Loucy (cell line): ENCODE data around the gene ODF4.
"Not testable (repeated sequence)": the region's sequence is repeated elsewhere in the genome, so short reads cannot be mapped to it uniquely, and the experiment has no call there.

Source experiments
- H2AFZ ChIP-seq: fragments of 200-600 bp; sonication (generic); 2 replicates; pipeline ENCODE4 v1.6.0; 2016; ENCODE audit warnings: antibody characterized with exemption, mild to moderate bottlenecking, low read length, moderate library complexity
- H3F3A ChIP-seq: fragments of 200-600 bp; 2 replicates; pipeline ENCODE4 v1.6.0; 2016; ENCODE audit warnings: antibody characterized with exemption, low read depth, mild to moderate bottlenecking
- H3K27me3 ChIP-seq: fragments of 200-600 bp; sonication (generic); 2 replicates; pipeline ENCODE4 v1.6.1; 2014; ENCODE audit warnings: low read length, mild to moderate bottlenecking; ENCODE audit not compliant: insufficient read depth, poor library complexity, severe bottlenecking
- H3K36me3 ChIP-seq: fragments of 200-600 bp; sonication (generic); 2 replicates; pipeline ENCODE4 v1.6.1; 2016; ENCODE audit warnings: low read length; ENCODE audit not compliant: insufficient read depth
- H3K4me1 ChIP-seq: fragments of 200-600 bp; sonication (generic); 2 replicates; pipeline ENCODE4 v1.5.1; 2014; ENCODE audit warnings: low read length, mild to moderate bottlenecking; ENCODE audit not compliant: insufficient read depth, poor library complexity, severe bottlenecking
- H3K4me2 ChIP-seq: fragments of 200-600 bp; sonication (generic); 2 replicates; pipeline ENCODE4 v1.6.0; 2014; ENCODE audit warnings: antibody characterized with exemption, low read length, low read depth, mild to moderate bottlenecking; ENCODE audit not compliant: poor library complexity, severe bottlenecking
- H3K4me3 ChIP-seq: fragments of 200-600 bp; sonication (generic); 2 replicates; pipeline ENCODE4 v1.5.1; 2014; ENCODE audit warnings: low read length, mild to moderate bottlenecking, mixed read lengths; ENCODE audit not compliant: poor library complexity, severe bottlenecking
- H3K79me2 ChIP-seq: fragments of 200-600 bp; sonication (generic); 2 replicates; pipeline ENCODE4 v1.6.1; 2014; ENCODE audit warnings: low read length; ENCODE audit not compliant: insufficient read depth
- H3K9ac ChIP-seq: fragments of 200-600 bp; sonication (generic); 2 replicates; pipeline ENCODE4 v1.6.0; 2014; ENCODE audit warnings: mild to moderate bottlenecking, low read depth, low read length, moderate library complexity; ENCODE audit not compliant: poor library complexity, severe bottlenecking
- H3K9me2 ChIP-seq: fragments of 200-600 bp; sonication (generic); replicated peaks from 2 replicates; pipeline ENCODE4 v1.6.1; 2016; ENCODE audit warnings: low read depth, low read length, mixed read lengths
- H3K9me3 ChIP-seq: fragments of 200-600 bp; sonication (generic); 2 replicates; pipeline ENCODE4 v1.6.1; 2014; ENCODE audit warnings: mild to moderate bottlenecking, antibody characterized with exemption, low read length, low read depth; ENCODE audit not compliant: insufficient read depth
- H4K20me1 ChIP-seq: fragments of 200-600 bp; sonication (generic); 2 replicates; pipeline ENCODE4 v1.6.0; 2014; ENCODE audit warnings: antibody characterized with exemption, low read length, mild to moderate bottlenecking; ENCODE audit not compliant: insufficient read depth, poor library complexity, severe bottlenecking
- EZH2phosphoT487 ChIP-seq: fragments of 200-600 bp; IDR thresholded peaks from 2 replicates; pipeline ENCODE4 v1.6.1; 2018; ENCODE audit warnings: antibody characterized with exemption, mild to moderate bottlenecking, moderate library complexity, borderline replicate concordance
- TF ChIP-seq, protein P1 (sequence below): fragments of 200-600 bp; sonication (generic); conservative IDR thresholded peaks from 2 replicates; pipeline ENCODE4 v1.5.1; 2014; ENCODE audit warnings: mild to moderate bottlenecking, antibody characterized with exemption, low read length

The ODF4 gene

DNA sequence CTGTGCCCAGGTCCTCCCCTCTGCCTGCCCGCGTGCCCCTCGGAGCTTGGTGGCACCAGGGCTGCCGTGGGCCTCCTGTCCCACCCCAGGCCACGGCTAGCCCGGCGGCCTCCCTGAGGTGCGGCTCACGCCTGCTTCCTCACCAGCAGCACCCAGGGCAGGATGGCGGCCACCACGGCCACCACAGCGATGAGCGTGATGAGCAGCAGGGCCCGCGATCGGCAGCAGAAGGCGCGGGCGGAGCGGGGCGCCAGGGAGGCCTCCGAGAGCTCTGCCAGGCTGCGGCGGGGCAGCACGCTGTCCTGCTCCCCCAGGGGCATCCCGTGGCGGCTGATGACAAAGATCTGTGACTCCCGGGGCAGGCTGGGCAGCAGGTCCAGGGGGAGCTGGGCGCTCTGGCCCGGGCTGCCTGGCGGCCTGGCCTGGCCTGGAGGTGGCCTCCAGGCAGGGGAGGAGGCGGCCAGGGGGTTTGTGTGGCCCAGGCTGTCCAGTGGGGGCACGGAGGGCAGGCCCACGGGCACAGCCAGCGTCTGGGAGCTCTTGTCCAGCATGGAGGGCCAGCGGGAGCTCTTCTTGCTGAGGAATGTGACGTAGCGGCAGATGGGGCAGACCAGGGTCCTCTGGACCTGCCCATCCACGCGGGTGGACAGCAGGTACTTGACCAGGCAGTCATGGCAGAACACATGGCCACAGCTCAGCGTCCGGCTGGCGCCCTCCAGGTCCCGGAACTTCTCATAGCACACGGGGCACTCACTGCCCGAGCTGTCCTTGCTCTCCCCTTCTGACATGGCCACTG, 53.2 kb downstream of the ODF4 start:
- Histone ChIP-seq H3K36me3 (no peaks in the 10 kb centered on the region), H3K4me2 (no peak overlapping the region), H3K9me2 (no peaks in the 10 kb centered on the region), H3K9ac (no peak overlapping the region), H3K4me1 (peaks cover 5% of the 10 kb centered on the region), H3K27me3 (no peaks in the 10 kb centered on the region), H4K20me1 (no peaks in the 10 kb centered on the region), H3F3A (no peaks in the 10 kb centered on the region), H3K9me3 (no peaks in the 10 kb centered on the region), H3K79me2 (no peaks in the 10 kb centered on the region), H3K4me3 (no peak overlapping the region), H2AFZ (no peak overlapping the region)
- no peak for TF ChIP-seq EZH2phosphoT487
- TF ChIP-seq, protein P1, sequence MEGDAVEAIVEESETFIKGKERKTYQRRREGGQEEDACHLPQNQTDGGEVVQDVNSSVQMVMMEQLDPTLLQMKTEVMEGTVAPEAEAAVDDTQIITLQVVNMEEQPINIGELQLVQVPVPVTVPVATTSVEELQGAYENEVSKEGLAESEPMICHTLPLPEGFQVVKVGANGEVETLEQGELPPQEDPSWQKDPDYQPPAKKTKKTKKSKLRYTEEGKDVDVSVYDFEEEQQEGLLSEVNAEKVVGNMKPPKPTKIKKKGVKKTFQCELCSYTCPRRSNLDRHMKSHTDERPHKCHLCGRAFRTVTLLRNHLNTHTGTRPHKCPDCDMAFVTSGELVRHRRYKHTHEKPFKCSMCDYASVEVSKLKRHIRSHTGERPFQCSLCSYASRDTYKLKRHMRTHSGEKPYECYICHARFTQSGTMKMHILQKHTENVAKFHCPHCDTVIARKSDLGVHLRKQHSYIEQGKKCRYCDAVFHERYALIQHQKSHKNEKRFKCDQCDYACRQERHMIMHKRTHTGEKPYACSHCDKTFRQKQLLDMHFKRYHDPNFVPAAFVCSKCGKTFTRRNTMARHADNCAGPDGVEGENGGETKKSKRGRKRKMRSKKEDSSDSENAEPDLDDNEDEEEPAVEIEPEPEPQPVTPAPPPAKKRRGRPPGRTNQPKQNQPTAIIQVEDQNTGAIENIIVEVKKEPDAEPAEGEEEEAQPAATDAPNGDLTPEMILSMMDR: no peak

DNA sequence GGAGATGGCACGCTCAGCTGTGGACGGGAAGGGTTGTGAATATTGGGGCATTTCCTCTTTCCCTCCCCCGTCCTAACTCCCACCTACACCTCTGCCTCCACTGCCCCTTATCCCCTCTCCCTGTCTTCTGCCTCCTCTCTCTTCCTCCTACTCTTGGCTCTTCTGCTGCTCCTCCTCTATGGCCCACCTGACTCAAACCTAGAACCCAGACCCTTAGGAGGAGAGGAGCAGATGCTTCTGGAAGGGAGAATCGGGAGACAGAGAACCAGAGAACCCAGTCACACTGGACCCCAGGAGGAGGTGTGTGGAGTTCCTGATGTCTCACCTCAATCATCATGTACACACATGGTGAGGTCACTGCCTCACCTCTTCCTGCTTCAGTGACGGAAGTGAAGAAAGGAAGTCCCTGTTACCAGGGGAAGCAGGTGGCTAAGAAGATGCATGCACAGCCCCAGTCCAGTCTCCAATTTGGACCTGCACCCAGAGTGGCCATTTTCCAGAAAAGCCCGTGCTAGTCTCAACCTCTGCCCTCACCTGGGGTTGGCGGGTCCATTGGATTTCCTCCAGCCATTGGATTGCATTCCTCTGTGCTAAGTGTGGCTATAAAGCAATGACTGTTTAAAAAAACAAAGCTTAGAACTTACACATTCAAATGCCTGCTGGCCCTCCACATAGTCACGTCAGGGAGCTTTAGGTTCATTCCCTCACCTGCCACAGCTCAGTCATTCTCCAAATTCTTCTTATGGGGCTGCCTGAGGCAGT, 54.0 kb downstream of the ODF4 start:
- H3K9ac ChIP-seq: no peak overlapping the region
- H3K9me3 ChIP-seq: no peaks in the 10 kb centered on the region
- H3K4me1 ChIP-seq: peaks cover 5% of the 10 kb centered on the region
- TF ChIP-seq, protein P1: no peak
- TF ChIP-seq EZH2phosphoT487: no peak
- H3K27me3 ChIP-seq: no peaks in the 10 kb centered on the region
- H3K4me2 ChIP-seq: no peak overlapping the region
- no peaks in the 10 kb centered on the region for H3K79me2 ChIP-seq
- no peaks in the 10 kb centered on the region for H3F3A ChIP-seq
- no peak overlapping the region for H3K4me3 ChIP-seq
- H4K20me1 ChIP-seq: no peaks in the 10 kb centered on the region
- no peaks in the 10 kb centered on the region for H3K36me3 ChIP-seq
- H2AFZ ChIP-seq: peak overlapping the region; percentile 54; the same call in 1 of the 2 replicates
- no peaks in the 10 kb centered on the region for H3K9me2 ChIP-seq

DNA sequence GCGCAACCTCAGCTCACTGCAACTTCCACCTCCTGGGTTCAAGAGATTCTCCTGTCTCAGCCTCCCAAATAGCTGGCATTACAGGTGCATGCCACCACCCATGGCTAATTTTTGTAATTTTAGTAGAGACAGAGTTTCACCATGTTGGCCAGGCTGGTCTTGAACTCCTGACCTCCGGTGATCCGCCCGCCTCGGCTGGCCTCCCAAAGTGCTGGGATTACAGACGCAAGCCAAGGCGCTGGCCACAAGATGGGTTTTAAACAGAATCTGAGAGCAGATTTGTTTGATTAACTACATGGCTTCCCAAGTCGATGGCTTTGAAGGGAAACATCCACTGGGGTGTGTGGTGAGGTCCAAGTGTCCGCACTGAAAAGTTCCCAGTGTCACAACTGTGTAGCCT, 54.9 kb downstream of the ODF4 start:
- not testable (repeated sequence) for H3K4me1 ChIP-seq, H3K4me2 ChIP-seq, H3K9me3 ChIP-seq, H3K9me2 ChIP-seq, H3K36me3 ChIP-seq, H3K79me2 ChIP-seq, H3F3A ChIP-seq, H3K9ac ChIP-seq, H4K20me1 ChIP-seq, H3K27me3 ChIP-seq, H3K4me3 ChIP-seq, H2AFZ ChIP-seq
